ENCODE results near the gene RIOK3.

GRCh38 chr18:23468753-23469459, 15.8 kb downstream of the RIOK3 start:
- TF ChIP-seq CTCF (IDR thresholded peaks at IDR 0.05 in 4 of 5, conservative IDR thresholded peaks at IDR 0.05 in 1 of 5) = no peak
- TF ChIP-seq POLR2A (IDR thresholded peaks at IDR 0.05) = no peak
